ENCODE measurements around the gene TAMM41.
"Not testable (repeated sequence)": the region's sequence is repeated elsewhere in the genome, so short reads cannot be mapped to it uniquely, and the experiment has no call there.

TAMM41 gene, protein sequence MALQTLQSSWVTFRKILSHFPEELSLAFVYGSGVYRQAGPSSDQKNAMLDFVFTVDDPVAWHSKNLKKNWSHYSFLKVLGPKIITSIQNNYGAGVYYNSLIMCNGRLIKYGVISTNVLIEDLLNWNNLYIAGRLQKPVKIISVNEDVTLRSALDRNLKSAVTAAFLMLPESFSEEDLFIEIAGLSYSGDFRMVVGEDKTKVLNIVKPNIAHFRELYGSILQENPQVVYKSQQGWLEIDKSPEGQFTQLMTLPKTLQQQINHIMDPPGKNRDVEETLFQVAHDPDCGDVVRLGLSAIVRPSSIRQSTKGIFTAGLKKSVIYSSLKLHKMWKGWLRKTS

DNA sequence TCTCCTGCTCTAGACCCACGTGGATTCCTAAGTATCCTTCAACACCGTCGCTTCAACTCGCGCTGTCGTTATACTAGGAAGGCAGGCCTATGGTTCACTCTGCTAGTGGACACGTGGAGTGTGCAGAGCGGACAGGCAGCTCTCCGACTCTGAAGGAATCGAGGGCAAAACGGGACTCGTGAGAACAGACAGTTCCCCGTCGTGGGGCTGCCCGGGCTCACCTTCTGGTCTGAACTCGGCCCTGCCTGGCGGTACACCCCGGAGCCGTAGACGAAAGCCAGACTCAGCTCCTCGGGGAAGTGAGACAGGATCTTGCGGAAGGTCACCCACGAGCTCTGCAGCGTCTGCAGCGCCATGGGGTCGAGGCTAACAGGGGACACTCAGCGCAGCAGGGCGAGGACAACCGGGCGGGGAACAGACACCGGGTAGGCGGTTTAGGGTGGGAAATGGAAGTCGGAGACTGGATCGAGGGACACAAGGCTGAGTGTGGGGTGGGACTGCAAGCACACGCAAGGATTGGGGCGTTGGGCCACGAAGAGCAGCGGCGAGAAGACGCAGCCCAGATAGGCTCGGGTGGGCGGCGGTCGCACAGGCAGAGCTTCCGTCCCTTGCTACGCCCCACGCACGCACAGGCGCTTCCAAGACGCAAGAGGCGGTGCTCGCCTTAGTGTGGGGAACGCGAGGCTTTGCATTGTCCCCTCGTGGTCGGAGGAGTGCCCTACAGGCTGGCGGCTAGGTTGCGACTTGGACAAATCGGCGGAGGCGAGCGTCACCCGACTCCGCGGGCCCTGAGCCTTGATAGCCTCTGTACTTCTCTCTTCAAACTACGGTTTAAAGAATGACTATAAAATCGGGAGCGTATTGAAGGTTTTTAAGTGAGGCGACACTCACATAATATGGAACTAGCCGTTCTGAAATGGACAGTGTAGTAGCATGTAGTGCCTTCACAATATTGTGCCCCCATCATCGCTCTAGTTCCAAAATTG, at the start of gene TAMM41:
TSS of gene TAMM41 (minus strand) at position 605 of the 986 bp plus-strand sequence. CDS start at position 356, 249 bp downstream.
- DNase-seq, result peak; percentile 79

GRCh38 chr3:11878837-11879236, 32.2 kb upstream of the TAMM41 start:
- no peak for DNase-seq

GRCh38 chr3:11874707-11875106, 28.0 kb upstream of the TAMM41 start:
- DNase-seq, result not testable (repeated sequence)

- DNase-seq, result not testable (repeated sequence)
Observed at GRCh38 chr3:11863739-11864138, 17.1 kb upstream of the TAMM41 start.

DNA sequence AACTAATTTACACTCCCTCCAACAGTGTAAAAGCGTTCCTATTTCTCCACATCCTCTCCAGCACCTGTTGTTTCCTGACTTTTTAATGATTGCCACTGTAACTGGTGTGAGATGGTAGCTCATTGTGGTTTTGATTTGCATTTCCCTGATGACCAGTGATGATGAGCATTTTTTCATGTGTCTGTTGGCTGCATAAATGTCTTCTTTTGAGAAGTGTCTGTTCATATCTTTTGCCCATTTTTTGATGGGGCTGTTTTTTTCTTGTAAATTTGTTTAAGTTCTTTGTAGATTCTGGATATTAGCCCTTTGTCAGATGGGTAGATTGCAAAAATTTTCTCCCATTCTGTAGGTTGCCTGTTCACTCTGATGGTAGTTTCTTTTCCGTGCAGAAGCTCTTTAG, 15.9 kb upstream of the TAMM41 start:
- DNase-seq, result not testable (repeated sequence)

DNA sequence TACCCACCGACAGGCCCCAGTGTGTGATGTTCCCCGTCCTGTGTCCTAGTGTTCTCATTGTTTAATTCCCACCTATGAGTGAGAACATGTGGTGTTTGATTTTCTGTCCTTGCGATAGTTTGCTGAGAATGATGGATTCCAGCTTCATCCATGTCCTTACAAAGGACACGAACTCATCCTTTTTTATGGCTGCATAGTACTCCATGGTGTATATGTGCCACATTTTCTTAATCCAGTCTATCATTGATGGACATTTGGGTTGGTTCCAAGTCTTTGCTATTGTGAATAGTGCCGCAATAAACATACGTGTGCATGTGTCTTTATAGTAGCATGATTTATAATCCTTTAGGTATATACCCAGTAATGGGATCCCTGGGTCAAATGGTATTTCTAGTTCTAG, 15.5 kb upstream of the TAMM41 start:
- DNase-seq, result not testable (repeated sequence)

DNA sequence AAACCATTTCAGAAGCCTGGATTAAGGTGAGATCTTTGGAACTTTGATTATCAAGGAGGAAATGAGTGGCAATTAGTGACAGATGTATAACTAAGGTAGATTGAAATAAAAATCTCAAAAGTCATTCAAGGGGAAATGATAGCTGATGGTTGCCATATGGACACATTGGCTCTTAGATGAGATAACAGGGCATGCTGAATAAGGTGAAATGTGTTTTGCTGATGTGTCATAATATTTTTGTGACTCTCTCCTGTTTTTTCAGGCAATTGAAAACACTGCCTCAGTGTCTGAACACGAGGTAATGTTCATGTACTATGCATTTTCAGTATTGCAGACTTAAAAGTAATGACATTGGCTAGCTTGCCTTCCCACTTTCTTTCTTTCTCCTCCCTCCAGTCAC, 13.5 kb upstream of the TAMM41 start:
- DNase-seq, result not testable (repeated sequence)

GRCh38 chr3:11853450-11853849, 6.8 kb upstream of the TAMM41 start:
- DNase-seq, result no peak

DNA sequence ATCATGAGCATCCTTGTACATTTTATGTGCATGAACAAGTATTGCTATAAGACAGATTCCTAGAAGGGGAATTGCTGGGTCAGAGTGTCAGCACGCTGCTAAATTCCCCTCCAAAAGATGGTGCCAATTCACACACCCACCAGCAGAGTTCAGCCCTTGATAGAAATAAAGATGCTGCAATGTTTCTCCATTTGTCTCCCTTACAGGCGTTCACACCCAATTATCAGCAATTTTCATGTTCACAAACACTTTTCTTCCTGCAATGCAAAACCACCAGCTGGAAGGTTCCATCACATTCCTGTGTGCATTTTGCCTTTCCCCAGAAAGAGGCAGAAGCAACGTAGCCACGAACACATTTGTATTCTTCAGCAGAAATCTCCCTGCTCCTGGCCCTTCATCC, 3.3 kb upstream of the TAMM41 start:
- DNase-seq, result peak; percentile 64

- DNase-seq, result no peak
Observed at GRCh38 chr3:11847607-11848006, 922 bp upstream of the TAMM41 start.

DNA sequence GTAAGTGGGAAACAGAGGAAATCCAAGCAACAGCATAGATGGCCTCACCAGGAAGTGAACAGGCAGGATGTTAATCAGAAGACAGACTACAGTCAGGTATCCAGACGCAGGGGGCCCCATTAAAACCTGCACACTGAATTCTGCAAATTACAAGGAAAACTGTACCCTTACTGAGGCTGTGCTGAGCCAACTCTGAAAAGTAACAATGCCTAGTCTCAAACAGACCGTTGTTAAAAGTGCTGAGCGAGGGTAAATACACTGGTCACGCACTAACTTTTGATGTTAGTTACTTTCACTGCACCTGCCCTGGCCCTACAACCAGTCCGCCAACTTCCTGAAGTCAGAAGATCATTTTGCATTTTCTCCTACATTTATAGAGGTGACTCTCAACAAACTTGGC, 1.0 kb downstream of the TAMM41 start:
- DNase-seq, result no peak

GRCh38 chr3:11844891-11845290, 1.8 kb downstream of the TAMM41 start:
- no peak for DNase-seq

DNA sequence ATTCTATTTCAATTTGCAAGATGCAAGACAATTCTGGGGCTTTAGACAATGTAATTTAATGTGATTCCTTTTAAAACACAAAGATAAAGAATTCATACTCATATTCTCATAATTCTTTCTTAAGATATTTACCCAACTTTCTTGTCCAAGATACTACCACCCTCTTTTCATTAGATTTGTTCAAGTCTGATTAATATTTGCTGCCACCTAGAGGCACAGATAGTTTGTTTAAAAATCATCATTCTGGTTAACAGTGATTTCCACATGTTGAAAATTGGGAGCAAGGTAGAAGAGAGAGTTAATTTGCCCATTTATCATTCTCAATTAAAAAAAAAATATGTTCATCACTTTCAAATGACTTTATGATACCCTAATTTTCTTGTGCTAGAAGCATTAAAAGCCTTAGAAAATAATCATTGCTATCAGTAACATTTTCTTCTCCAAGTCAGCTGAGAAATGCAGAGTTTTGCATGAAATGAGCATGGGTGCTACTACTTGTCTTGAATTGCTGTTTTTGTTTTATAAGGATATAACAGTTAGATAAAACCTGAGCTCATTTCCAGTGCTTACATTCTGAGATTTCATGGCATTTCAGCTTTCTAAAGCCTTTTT, 11.6 kb downstream of the TAMM41 start:
- no peak for DNase-seq

DNA sequence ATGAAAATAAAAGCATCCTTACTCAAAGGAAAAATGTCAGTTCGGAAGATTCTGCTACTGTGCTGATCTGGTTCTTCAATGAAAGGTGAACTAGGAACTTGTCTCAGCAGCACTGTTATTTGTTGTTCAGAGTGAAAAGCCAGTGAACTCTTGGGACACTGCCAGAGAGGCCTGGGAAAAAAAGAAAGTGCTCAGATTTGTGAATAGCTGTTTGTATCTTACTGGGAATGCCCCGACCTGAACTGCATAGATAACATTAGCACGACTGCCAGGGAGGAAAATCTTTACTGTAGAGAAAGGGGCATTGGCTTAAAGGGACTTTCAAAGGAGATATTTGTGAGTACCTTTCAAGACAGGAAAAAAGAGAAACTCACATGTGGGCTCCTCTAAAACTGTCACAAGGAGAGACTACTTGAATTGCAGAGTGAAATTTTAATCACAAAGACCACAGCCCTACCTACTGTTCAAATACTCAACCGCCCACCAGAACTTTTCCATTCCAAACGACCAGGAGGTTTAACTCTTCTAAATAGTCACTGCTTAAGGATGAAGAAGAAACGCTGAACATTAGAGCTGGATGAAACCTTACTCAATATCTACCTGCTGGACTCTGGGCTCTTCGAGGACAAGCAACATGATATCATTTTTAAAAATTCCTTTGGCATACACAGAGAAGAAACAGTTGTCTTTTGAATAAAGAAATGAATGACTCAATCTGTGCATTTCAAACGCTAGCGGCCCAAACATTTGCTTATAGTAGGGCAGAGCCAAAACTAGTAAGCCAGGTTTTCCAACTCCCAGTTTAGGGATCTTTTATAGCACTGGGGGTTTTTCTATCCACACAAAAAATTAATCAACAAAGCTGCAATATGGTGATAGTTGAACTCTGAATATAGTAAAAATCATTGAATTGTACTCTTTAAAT, 13.4 kb downstream of the TAMM41 start:
- no peak for DNase-seq

GRCh38 chr3:11829416-11829815, 17.3 kb downstream of the TAMM41 start:
- no peak for DNase-seq

DNA sequence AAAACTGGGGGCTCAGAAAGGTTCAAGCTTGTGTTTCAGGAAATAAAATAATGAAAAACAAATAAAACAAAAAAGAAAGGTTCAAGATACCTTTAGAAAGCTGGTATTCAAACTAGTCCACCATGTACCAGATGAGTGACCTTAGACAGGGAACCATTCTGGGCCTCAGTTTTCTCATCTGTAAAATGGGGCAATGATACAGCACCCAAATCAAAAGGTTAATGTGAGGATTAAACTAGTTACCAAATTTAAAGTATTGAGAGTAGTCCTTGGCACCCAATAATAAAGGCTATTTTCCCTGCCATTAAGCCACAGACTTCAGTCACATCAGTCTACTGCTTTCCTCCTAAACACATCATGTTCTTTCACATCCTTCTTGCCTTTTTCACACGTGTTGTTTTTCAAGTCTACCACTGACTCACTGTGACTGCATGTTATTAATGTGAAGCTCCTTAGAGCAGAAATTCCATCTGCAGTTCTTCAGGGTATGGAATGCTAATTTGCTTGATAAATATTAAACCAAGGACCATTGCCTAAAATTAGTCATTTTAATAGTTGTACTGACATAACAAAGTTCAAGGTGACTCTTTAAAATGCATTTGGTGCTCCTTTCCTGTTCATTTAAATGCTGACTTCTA, 19.9 kb downstream of the TAMM41 start:
- DNase-seq, result no peak

- DNase-seq, result no peak
Observed at GRCh38 chr3:11825301-11825700, 21.4 kb downstream of the TAMM41 start.

GRCh38 chr3:11820531-11821041, 26.1 kb downstream of the TAMM41 start:
- no peak for DNase-seq

GRCh38 chr3:11819146-11819689, 27.5 kb downstream of the TAMM41 start:
- no peak for DNase-seq

GRCh38 chr3:11818033-11818432, 28.7 kb downstream of the TAMM41 start:
- peak; percentile 60 for DNase-seq

DNA sequence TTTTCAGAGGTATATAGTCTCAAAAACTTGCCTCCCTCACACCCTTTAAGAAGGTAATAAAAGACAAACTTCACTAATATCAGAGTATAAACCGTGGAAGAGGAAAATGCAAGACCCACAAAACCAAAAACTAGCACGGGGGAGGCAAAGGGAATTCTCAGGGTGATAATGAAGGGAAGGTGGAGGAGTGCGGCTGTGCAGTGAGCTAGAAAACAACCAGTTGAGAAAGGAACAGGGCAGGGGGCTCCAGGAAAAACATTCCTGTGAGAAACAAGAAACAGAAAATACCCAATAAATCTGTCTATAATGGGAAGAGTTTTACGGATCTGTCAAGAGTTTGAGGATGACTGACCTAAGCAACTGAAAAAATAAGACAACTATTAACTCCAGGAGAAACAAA, 31.6 kb downstream of the TAMM41 start:
- no peak for DNase-seq

Measured in NCI-H2227 treated with DMSO at 0.1 percent for 48 hours (cell line).